HG03060 (cell line): Measurements from ENCODE around the gene SDC3.
A peak's percentile ranks its signal among the peaks of the same experiment; 100 is the strongest.

Experiments
- ATAC-seq: cut with Tn5 transposase; IDR thresholded peaks from one replicate; pipeline ENCODE4 v1.9.1; 2021; ENCODE audit warnings: low read depth, moderate number of reproducible peaks; ENCODE audit not compliant: unreplicated experiment

SDC3 gene

DNA sequence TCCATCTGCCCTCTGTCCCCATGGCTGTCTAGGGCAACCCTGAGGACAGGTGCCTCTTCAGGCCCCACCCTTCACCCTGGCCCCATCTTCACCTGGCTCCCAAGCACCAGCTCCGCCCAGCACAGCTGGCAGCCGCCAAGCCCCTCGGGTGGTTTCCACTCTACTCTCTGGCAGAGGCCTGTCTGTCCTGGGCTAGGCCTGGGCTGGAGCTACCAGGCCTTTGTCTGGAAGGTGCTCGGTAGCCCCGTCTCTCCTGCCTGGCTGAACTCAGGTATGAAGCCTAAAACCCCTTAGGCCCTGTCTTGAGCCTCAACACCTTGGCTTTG lies 17.4 kb downstream of the SDC3 start:
- no peak for ATAC-seq

DNA sequence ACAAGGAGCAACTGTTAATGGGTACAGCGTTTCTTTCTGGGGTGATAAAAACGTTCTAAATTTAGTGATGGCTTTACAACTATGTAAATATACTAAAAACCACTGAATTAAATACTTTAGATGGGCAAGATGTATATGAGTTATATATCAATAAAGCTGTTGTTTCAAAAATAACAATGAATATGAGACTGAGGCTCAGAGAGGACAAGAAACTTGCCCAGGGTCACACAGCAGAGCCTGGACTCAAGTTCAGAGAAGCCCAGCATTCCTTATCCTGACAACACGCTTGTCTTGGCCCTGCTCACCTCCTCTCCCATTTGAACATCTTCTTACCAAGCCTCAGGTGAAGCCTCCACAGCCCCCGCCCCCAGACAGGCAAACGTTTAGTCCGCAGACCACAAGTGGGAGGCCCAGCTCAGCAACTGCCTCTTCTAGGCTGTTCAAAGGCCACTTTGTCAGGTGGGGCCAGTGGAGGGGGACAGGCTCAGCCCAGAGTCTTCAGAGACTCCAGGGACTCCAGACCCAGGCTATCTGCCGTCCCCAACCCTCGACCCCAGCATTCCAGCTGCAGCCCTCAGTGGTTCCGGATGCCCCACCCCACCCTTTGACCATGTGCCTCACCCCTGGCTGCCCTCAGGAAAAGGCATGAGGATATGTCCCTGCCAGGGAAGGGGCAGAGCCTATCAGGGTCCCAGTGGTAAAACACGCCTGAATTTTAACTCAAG lies 17.9 kb downstream of the SDC3 start:
- no peak for ATAC-seq

- no peak for ATAC-seq
These were observed 19.0 kb downstream of the SDC3 start for GRCh38 chr1:30889511-30889910.

DNA sequence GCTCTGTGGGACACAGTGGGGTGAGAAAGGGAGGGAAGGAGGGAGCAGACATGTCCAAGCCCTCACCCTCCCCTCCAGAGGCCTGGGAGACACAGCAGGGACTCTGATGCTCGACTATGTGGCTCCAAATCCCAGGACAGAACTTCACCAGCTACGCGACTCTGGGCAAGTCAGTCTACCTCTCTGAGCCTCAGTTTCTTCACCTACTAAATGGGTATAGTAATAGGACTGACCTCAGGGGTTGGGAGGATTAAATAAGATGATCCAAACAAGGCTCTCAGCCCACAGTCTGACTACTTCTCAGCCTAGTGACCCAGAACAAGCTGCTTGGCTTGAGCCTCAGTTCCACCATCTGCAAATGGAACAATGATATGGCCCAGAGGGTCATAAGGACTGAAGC lies 19.6 kb downstream of the SDC3 start:
- no peak for ATAC-seq

DNA sequence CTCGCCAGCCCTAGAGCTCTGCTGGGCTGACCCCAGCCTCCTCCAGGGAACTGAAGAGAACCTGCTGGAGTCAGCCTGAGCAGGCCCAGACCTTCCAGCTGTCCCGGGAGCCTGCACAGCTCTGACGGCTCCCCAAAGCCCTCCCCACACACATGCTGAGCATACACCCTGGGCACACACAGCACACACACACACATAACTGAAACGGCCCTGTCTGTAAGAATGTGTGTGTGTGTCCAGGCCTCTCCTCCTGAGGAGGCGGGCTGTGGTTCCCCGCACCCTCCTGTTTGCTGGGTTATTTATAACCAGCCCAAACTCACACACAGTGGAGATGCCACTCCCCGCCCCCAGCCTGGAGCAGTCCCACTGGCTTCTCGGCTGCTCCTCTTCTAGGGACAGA lies 20.2 kb downstream of the SDC3 start:
- ATAC-seq, result no peak

- no peak for ATAC-seq
These were observed 20.9 kb downstream of the SDC3 start for GRCh38 chr1:30887485-30888315.

- no peak for ATAC-seq
These were observed 21.7 kb downstream of the SDC3 start for GRCh38 chr1:30886710-30887428.

- no peak for ATAC-seq
These were observed 22.7 kb downstream of the SDC3 start for GRCh38 chr1:30885570-30886522.

DNA sequence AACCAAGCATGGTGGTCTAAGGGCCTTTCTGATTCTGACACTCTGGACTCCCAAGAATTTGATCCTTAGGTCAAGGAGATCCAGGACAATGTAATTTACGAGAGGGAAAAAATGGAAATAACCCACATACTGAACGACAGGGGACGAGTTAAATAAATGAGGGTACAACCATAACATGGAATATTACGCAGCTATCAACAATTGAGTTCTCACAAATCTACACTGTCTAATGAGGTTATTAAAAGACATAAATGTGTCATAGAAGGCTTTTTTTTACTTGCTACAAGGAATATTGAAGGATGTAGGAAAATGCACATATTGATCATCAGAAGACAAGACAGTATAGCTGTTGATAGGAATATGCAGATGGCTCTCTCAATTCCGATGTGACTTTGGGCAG lies 23.8 kb downstream of the SDC3 start:
- no peak for ATAC-seq

DNA sequence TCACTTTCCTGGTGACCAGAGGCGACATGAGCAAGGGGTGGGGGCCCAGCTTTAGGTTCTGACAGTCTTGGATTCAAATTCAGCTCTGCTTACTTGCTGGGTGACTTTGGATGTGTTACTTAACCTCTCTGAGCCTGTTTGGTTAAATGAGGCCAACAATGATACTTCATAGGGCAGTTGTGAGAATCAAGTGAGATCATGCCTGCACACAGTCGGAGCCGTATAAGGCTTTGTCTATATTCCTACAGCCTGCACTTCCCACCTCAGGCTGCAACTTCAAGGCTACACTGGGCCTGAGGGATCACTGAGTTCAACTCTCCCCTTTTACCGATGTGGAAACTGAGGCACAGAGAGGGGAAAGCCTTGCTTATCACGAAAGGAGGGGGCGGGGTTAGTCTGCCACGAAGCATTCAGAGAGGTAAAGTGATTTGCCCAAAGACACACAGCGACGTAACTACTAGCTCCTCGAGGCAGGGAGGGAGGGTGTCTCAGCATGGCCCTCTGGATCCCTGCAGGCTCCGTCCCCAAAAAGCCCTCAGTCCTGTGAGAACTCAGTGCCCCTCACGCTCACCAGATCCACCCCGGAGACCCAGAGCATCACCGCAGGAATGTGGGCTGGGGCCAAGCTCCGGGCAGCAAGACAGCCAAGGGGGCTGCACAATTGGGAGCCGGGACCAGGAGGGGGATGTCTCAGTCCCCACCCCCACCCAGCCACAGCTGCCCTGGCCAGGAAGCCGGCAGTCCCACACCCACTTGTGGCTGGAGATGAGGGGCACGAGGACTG lies 25.0 kb downstream of the SDC3 start:
- ATAC-seq, result no peak

- no peak for ATAC-seq
These were observed 25.7 kb downstream of the SDC3 start for GRCh38 chr1:30882678-30883388.

GRCh38 chr1:30881319-30882181 lies 27.0 kb downstream of the SDC3 start:
- ATAC-seq, result peak; percentile 88

DNA sequence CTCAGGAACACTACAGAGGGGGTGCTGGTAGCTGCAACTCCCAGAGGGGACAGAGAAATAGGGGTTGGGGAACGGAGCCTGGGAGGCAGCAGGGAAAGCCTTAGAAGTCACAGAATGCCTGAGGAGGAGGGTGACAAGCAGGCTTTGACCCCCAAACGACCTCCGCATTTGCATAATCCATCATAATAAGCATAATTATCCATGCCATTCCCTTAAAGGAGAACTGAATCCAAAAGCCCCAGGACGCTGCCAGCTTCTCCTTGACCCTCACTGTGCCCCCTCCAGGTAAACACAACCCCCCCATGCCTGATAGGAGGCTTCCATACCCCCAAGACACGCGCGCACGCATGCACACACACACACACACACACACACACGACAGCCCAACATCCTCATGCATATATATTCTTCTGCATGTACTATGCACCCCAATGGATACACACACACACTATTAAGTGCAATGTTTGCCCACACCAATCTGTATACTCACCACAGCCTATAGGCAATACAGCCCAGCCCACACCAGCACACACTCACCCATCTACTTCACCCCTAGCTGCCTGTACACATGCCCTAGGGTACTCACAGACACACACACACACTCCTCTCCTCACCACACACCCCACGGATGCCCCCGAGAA lies 27.8 kb downstream of the SDC3 start:
- ATAC-seq, result no peak

DNA sequence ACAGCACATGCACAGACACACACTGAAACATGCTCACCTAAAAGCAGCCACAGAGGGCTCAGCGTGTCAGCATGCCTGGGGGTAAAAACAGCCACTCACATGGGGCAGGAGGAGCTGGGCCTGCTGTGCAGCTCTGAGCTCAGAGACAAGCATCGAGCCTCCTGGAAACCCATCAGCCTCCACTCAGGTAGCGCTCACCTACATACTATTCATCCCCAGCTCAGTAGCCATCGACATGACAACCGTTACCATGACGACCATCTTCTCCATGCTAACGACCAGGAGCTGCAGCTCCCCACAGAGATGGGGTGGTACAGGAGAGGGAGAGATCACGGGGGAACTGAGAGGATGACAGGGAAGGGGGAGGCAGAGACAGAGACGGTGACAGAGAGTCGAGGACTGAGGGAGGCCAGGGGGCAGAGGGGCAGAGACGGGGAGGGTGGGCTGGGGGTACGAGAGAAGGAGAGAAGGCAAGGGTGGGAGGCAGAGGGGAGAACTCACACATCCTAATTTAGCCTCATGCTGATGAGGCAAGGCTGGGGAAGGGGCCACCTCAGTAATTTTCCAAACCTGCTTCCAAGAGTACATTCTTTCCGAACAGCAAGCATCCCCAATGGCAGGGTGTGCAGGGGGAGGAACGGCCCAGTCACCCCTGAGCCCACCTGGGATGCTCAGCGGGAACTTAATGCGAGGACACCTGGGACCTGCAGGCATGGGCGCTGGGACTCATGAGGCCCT lies 28.4 kb downstream of the SDC3 start:
- no peak for ATAC-seq

DNA sequence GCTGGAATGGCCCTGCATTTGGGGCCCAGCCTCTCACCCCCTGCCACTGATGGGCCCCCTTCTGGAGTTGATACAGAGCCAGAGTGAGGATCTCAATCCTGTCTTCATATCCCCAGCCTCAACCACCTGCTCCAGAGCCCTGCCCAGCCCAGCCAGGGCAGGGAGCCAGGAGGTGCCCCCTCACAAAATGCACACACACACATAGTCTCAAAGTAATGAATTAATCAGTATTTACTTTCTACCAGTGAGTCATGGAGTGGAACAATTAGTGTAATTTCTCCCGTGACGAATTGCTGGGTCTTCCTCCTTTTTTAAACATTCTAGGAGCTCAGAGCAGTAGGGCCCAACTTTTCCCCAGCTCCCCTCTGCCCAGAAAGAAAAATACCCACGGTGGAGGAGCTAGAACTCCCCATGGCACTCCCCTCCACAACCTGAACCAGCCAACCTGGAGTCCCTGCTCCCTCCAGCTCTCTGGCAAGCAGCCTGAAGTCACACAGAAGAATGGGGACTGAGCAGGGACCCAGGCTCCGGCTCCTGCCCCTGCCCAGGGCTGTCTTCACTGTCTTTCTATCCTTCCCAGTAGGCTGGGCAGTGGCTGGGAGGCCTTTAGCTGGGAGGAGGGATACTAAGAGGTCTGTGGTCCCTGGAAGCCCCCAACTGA lies 29.3 kb downstream of the SDC3 start:
- ATAC-seq, result no peak

GRCh38 chr1:30878559-30878958 lies 30.0 kb downstream of the SDC3 start:
- ATAC-seq, result no peak
